ENCODE data around the gene DUSP19.

DNA sequence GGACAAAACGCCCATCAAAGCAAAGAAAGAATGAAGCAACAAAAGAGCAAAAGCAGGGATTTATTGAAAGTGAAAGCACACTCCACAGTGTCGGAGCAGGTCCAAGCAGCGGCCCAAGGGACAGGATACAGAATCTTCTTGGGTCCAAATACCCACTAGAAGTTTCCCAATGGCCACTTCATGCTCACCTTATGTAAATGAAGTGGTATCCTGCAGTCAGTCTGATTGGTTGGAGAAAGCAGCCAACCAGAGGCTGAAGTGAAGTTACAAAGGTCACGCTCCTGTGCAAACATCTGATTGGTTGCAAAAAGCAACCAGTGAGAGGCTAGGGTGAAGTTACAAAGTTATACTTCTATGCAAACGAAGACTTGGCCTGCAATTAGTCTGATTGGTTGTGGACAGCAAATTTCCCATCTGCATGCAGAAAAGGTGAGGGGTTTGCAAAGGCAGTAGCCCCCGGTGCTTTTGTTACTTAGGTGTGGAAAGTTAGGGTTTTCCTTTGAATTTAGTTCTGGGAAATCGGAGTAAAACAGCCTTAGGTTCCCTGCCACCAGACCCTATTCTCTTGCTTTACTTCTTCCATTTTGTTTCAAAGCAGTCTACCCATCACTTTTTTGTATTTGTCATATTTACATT, 12.9 kb downstream of the DUSP19 start:
- no peak for TF ChIP-seq CTCF (IDR thresholded peaks at IDR 0.05)
- no peak for TF ChIP-seq POLR2A (IDR thresholded peaks at IDR 0.05)
